OCI-LY7 (cell line): ENCODE measurements around the gene ALK. TPM values are rescaled to one million over a fixed set of nuclear protein-coding genes. Genes with fewer than 3 reads are reported as not detected.

Source experiments
- BruUV-seq: library from RNA; stranded (reverse); fragments of 400-500 nt; replicated peaks from 2 replicates; lab custom pipeline; 2021; lab: Mats Ljungman, UMichigan
- CTCF ChIA-PET: fragments of 300-600 bp; sonication (Branson Sonifier 250); formaldehyde crosslinking; loops from one replicate; lab custom pipeline; 2022; ENCODE audit warnings: antibody characterized with exemption; ENCODE audit not compliant: unreplicated experiment; lab: Charles Lee
- POLR2A ChIA-PET: fragments of 300-600 bp; sonication (Branson Sonifier 250); formaldehyde crosslinking; loops from one replicate; lab custom pipeline; 2022; ENCODE audit warnings: antibody characterized with exemption; lab: Charles Lee
- DNase-seq: peaks from one replicate; pipeline ENCODE4 v3.0.0-alpha.2; 2015; ENCODE audit warnings: low spot score
- H2AFZ ChIP-seq: fragments of 200-600 bp; sonication (generic), shearing (Covaris generic); 2 replicates; pipeline ENCODE4 v1.6.1; 2014; ENCODE audit warnings: mild to moderate bottlenecking, antibody characterized with exemption, low read length, moderate library complexity
- H3K27ac ChIP-seq: fragments of 200-600 bp; sonication (generic); 2 replicates; pipeline ENCODE4 v1.5.1; 2014; ENCODE audit warnings: mixed run types, low read depth, mild to moderate bottlenecking, moderate library complexity, low read length, inconsistent platforms; ENCODE audit not compliant: poor library complexity, severe bottlenecking
- H3K36me3 ChIP-seq: fragments of 200-600 bp; sonication (generic); 2 replicates; pipeline ENCODE4 v1.6.1; 2014; ENCODE audit warnings: mild to moderate bottlenecking, antibody characterized with exemption, low read length, moderate library complexity, mixed read lengths; ENCODE audit not compliant: insufficient read depth
- H3K4me1 ChIP-seq: fragments of 200-600 bp; sonication (generic); 2 replicates; pipeline ENCODE4 v1.5.1; 2014; ENCODE audit warnings: mild to moderate bottlenecking, low read length; ENCODE audit not compliant: insufficient read depth, poor library complexity, severe bottlenecking
- H3K4me2 ChIP-seq: fragments of 200-600 bp; sonication (generic); 2 replicates; pipeline ENCODE4 v1.6.1; 2014; ENCODE audit warnings: mild to moderate bottlenecking, low read length
- H3K4me3 ChIP-seq: fragments of 200-600 bp; sonication (generic); 2 replicates; pipeline ENCODE4 v1.5.1; 2014; ENCODE audit warnings: mild to moderate bottlenecking, low read depth, low read length; ENCODE audit not compliant: poor library complexity, severe bottlenecking
- H3K79me2 ChIP-seq: fragments of 200-600 bp; sonication (generic); 2 replicates; pipeline ENCODE4 v1.6.1; 2016; ENCODE audit warnings: low read depth, mild to moderate bottlenecking, low read length, moderate library complexity, mixed read lengths; ENCODE audit not compliant: insufficient read depth
- H3K9me2 ChIP-seq: fragments of 200-600 bp; sonication (generic); 2 replicates; pipeline ENCODE4 v1.6.1; 2016; ENCODE audit warnings: mild to moderate bottlenecking, low read length, mixed read lengths; ENCODE audit not compliant: insufficient read depth
- H3K9me3 ChIP-seq: fragments of 200-600 bp; sonication (generic); 2 replicates; pipeline ENCODE4 v1.6.1; 2014; ENCODE audit warnings: mild to moderate bottlenecking, mixed run types, low read length, mixed read lengths
- H4K20me1 ChIP-seq: fragments of 200-600 bp; sonication (generic); 2 replicates; pipeline ENCODE4 v1.6.1; 2014; ENCODE audit warnings: mild to moderate bottlenecking, antibody characterized with exemption, low read length, moderate library complexity, mixed read lengths; ENCODE audit not compliant: insufficient read depth
- EZH2phosphoT487 ChIP-seq: fragments of 200-600 bp; sonication (generic); IDR thresholded peaks from 2 replicates; pipeline ENCODE4 v1.6.1; 2018; ENCODE audit warnings: low read depth, borderline replicate concordance, mild to moderate bottlenecking, mixed run types, antibody characterized with exemption, low read length, moderate library complexity, mixed read lengths
- intact Hi-C: fragments of 100-400 bp; cut with micrococcal nuclease; formaldehyde crosslinking; loops from one replicate; pipeline ENCODE4 v1.10.0; 2022; ENCODE audit not compliant: unreplicated experiment
- total RNA-seq, 2 experiments: library from RNA; depleted of rRNA in 1 of 2; stranded (reverse); fragments of >200 nt in 1 of 2; shearing (Covaris generic) in 1 of 2; gene quantifications; 2 replicates each; pipeline ENCODE4 v1.2.3, GENCODE V29; 2014 to 2022
- TF ChIP-seq, protein P1 (sequence below): fragments of 200-600 bp; sonication (generic); conservative IDR thresholded peaks from 2 replicates; pipeline ENCODE4 v1.5.1; 2014; ENCODE audit warnings: mild to moderate bottlenecking, antibody characterized with exemption, low read length, moderate library complexity, mixed read lengths

Gene ALK
- total RNA-seq, 2 experiments from 2014 or later, result 0.09 TPM; not detected in 1

DNA sequence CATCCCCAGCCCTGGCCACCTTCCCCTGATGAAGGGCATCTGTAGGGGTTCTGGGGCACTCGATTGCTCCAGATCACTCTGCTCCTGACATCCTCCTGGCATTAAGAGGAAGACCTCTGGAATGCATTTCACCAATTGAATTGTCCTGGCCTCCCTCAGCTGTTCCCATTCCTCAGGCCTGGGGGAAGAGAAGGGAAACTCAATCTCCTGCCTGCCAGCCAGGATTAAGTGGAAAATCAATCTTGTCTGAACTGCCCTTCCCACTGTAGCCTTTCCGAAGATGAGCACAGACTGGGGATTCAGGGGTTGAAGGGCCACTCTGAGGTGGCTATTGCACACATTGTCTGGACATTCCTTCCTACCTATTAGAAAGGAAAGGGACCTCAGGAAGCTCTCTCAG lies 99.8 kb downstream of the ALK start:
- TF ChIP-seq, protein P1, sequence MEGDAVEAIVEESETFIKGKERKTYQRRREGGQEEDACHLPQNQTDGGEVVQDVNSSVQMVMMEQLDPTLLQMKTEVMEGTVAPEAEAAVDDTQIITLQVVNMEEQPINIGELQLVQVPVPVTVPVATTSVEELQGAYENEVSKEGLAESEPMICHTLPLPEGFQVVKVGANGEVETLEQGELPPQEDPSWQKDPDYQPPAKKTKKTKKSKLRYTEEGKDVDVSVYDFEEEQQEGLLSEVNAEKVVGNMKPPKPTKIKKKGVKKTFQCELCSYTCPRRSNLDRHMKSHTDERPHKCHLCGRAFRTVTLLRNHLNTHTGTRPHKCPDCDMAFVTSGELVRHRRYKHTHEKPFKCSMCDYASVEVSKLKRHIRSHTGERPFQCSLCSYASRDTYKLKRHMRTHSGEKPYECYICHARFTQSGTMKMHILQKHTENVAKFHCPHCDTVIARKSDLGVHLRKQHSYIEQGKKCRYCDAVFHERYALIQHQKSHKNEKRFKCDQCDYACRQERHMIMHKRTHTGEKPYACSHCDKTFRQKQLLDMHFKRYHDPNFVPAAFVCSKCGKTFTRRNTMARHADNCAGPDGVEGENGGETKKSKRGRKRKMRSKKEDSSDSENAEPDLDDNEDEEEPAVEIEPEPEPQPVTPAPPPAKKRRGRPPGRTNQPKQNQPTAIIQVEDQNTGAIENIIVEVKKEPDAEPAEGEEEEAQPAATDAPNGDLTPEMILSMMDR, result no peak
- no peak for TF ChIP-seq EZH2phosphoT487
- CTCF ChIA-PET, result no interaction called here
- Histone ChIP-seq H3K36me3 (no peaks in the 10 kb centered on the region), H3K9me2 (no peaks in the 10 kb centered on the region), H3K4me1 (no peaks in the 10 kb centered on the region), H3K4me2 (no peak overlapping the region), H3K9me3 (no peaks in the 10 kb centered on the region), H3K27ac (no peak overlapping the region), H2AFZ (no peak overlapping the region), H4K20me1 (no peaks in the 10 kb centered on the region), H3K79me2 (no peaks in the 10 kb centered on the region), H3K4me3 (no peak overlapping the region)
- POLR2A ChIA-PET, result no interaction called here
- DNase-seq, result no peak
- BruUV-seq, result no TSS peak
- intact Hi-C loops, result no loop called here

DNA sequence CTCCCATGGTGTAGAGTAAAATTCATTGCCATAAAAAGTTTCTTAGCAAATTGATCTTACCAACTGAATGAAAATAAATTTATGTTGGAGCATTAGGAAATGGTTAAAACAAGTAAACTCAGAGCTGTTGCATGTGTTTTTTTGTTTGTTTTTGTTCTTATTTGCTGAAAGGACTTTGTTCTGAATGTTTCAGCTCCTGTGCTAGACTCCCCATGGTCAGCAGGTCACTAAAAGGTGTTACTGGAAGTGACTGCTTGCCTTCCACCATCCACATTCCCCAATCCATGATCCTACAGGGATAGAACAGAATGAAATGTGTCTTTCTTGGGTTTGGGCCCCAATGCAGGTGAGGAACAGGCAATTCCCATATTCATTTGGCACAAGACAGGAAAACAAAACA lies 101.8 kb downstream of the ALK start:
- CTCF ChIA-PET, result no interaction called here
- intact Hi-C loops, result no loop called here
- BruUV-seq, result no TSS peak

More for the DNA sequence above, 101.8 kb downstream of the ALK start:
- Histone ChIP-seq H3K4me1 (no peaks in the 10 kb centered on the region), H3K9me2 (no peaks in the 10 kb centered on the region), H4K20me1 (no peaks in the 10 kb centered on the region), H3K4me3 (no peak overlapping the region), H3K36me3 (no peaks in the 10 kb centered on the region), H3K27ac (no peak overlapping the region), H2AFZ (no peak overlapping the region), H3K4me2 (no peak overlapping the region), H3K9me3 (no peaks in the 10 kb centered on the region), H3K79me2 (no peaks in the 10 kb centered on the region)
- POLR2A ChIA-PET, result no interaction called here
- TF ChIP-seq, protein P1, result no peak
- TF ChIP-seq EZH2phosphoT487, result no peak
- no peak for DNase-seq
